NOMO-1 (cell line): Measurements from ENCODE around the gene ENDOD1.
A peak's percentile ranks its signal among the peaks of the same experiment; 100 is the strongest.
"Not testable (repeated sequence)": the region's sequence is repeated elsewhere in the genome, so short reads cannot be mapped to it uniquely, and the experiment has no call there.

ENCODE experiments used
- DNase-seq, 2 experiments: peaks; one replicate each; lab custom pipeline; 2025; ENCODE audit not compliant: unreplicated experiment in 2 of 2; lab: John Stamatoyannopoulos, UW

The ENDOD1 gene, protein sequence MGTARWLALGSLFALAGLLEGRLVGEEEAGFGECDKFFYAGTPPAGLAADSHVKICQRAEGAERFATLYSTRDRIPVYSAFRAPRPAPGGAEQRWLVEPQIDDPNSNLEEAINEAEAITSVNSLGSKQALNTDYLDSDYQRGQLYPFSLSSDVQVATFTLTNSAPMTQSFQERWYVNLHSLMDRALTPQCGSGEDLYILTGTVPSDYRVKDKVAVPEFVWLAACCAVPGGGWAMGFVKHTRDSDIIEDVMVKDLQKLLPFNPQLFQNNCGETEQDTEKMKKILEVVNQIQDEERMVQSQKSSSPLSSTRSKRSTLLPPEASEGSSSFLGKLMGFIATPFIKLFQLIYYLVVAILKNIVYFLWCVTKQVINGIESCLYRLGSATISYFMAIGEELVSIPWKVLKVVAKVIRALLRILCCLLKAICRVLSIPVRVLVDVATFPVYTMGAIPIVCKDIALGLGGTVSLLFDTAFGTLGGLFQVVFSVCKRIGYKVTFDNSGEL

GRCh38 chr11:95089620-95090542 is at the start of gene ENDOD1:
Gene ENDOD1, plus strand, starts transcription at chr11:95089846. Its CDS starts 82 bp downstream, at chr11:95089928.
- DNase-seq = peak; percentile 83 to 85

GRCh38 chr11:95042239-95042638 is 47.4 kb upstream of the ENDOD1 start:
- no peak for DNase-seq

DNA sequence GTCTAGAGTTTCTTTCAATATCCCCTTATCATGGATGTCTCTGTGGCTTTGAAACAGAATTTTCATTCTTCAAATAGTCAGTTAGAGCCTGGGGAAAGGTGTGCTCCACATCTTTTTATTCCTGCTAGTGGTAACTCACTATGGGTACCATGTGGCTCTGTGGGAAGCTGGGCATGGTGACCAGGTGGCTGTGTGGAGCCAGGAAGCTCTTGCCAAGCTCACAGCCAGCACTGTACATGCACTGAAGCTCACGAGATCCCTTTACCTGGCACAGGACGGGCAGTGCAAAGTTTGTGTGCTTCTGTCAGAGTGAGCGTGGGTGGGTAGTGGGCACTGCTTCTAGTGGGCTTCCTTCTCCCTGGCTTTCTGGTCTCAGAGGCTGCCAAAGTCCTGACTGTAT is 46.7 kb upstream of the ENDOD1 start:
- no peak for DNase-seq

DNA sequence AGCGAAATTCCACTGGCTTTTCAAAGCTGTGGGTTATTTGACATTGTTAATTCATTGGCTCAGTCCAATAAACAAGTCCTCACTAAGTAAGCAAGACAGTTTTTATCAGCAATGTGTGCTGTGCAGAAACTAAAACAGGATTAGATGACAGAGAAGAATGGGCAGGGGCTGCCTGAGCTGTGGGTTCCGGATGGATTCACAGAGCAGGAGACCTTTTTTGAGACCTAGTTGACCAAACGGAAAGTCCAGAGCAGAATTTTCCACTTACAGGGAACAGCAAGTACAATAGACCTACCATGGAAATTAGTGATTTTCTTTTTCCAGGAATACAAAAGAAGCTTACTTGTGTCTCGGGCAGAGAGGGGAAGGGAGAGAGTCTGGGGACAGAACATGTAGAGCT is 45.6 kb upstream of the ENDOD1 start:
- no peak for DNase-seq

DNA sequence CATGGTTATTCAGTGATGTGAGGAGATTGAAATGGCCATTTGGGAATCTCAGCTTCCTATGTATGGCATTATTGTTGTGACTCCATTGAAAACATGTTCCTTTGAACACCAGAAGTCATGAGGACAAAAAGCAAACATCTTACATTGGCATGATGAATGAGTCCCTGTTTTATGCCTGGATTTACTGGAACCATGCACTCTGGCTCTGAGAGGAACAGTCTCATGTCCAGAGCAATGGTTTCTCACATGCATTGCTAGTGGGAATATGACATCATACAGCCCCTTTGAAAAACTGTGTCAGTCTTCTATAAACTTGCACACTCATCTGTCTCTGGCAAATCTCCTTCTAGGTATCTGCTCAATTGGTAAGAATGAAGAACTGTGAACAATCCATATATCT is 43.8 kb upstream of the ENDOD1 start:
- no peak for DNase-seq

DNA sequence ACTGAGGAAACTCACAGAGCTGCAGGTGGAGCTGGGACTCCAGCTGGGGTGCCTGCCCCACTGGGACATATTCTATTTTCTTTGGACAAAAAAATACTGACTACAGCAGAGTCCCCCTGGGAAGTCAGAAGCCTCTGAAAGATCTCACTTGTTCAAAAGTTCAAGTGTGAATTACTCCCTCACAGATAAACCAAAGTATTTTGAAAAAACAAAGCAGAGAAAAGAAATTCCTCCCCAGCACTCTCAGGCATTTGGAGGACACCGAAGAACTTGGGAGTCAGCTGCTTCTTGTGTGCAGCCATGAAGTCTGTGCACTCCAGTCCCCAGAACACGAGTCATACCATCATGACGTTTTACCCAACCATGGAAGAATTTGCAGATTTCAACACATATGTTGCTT is 40.5 kb upstream of the ENDOD1 start, which contains the start of gene KDM4F:
Gene KDM4F, plus strand, starts transcription at position 301 of the 400 bp plus-strand sequence.
- not testable (repeated sequence) for DNase-seq

- no peak for DNase-seq
These were observed 38.9 kb upstream of the ENDOD1 start for GRCh38 chr11:95050595-95051202.

GRCh38 chr11:95054356-95054755 is 35.3 kb upstream of the ENDOD1 start:
- DNase-seq = no peak

GRCh38 chr11:95055283-95055897 is 34.3 kb upstream of the ENDOD1 start:
- DNase-seq = no peak

GRCh38 chr11:95057959-95058358 is 31.7 kb upstream of the ENDOD1 start:
- no peak for DNase-seq

DNA sequence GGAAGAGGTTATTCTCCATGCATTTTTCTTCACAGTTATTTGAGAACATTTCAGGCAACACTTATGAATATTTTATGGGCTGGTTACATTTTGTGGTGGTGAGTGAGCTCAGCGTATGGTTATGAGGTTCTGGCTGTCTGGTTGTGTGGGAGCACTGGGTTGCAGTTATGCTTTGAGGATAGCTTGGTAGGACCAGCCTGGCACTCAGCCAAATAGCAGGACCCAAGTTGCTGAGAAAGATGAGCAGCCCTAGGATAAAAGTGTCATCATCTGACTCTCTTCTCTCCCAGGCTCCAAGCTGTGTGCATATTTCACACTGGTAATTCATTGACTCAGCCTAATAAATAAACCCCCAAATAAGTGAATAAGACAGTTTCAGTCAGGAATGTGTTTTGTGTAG is 31.0 kb upstream of the ENDOD1 start:
- DNase-seq = no peak

GRCh38 chr11:95059046-95059445 is 30.6 kb upstream of the ENDOD1 start:
- DNase-seq = no peak

DNA sequence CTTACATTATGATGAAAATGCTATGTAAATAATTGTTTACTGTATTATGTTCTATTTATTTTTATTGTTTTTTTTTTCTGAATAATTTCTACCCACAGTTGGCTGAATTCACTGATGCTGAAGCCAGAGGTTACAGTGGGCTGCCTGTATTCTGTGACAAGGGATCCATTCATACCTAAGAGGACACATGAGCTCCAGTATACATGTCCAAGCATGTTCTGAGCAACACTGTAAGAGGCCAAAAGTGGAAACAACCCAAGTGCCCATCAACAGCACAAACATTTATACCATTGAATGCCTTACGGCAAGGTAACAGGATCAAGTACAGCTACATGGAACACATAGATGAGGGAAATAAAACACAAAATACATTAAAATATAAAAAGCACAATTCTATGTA is 24.3 kb upstream of the ENDOD1 start:
- no peak for DNase-seq

- DNase-seq = no peak
These were observed 23.0 kb upstream of the ENDOD1 start, which contains the start of gene SRSF8 for GRCh38 chr11:95066716-95067038. Gene SRSF8, plus strand, starts transcription at chr11:95066919. Its CDS starts 308 bp downstream, at chr11:95067227.

DNA sequence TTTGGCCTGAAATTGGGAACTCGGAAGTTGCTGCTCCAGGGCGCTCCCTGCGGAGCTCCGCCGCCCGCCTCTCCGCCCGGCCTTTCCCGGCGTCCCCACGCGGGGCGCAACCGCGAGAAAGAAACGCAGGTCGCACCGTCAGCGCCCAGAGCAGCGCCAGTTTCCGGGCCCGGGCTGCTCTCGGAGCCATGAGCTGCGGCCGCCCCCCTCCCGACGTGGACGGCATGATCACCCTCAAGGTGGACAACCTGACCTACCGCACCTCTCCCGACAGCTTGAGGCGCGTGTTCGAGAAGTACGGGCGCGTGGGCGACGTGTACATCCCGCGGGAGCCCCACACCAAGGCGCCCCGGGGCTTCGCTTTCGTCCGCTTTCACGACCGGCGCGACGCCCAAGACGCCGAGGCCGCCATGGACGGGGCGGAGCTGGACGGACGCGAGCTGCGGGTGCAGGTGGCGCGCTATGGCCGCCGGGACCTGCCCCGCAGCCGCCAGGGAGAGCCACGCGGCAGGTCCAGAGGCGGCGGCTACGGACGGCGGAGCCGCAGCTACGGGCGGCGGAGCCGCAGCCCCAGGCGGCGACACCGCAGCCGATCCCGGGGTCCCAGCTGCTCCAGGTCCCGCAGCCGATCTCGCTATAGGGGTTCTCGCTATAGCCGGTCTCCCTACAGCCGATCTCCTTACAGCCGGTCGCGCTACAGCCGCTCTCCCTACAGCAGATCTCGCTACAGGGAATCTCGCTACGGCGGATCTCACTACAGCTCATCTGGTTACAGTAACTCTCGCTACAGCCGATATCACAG is 22.4 kb upstream of the ENDOD1 start:
- DNase-seq = peak; percentile 71 to 74

DNA sequence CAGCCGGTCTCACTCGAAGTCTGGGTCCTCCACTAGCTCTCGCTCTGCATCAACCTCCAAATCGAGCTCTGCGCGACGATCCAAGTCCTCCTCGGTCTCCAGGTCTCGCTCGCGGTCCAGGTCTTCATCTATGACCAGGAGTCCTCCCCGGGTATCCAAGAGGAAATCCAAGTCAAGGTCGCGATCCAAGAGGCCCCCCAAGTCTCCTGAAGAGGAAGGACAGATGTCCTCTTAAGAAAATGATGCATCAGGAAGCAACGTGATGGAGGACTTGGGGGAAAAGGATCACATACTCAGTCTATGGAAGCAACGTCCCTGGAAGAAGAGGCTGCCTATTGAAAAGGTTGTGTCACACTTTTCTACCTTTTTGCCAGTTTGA is 21.8 kb upstream of the ENDOD1 start:
- DNase-seq = peak in 1 of 2 experiments; percentile 43

DNA sequence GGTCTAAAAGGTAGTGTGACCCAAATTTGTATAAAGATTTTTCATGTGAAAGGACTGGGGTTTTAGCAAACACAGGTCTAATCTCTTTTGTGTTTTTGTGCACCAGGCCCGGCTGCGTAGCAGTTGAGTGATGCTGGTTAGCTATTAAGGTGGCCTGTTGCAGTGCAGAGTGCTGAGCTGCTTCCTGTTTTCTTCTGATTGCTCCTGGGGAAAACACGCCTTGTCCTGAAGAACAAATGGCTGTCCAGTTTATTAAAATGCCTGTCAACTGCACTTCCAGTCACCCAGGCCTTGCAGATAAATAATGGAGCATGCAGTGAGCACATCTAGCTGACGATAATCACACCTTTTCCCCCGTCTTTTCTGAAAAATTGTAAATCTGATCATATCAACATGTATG is 21.1 kb upstream of the ENDOD1 start:
- peak; percentile 87 to 97 for DNase-seq

- DNase-seq = peak in 1 of 2 experiments; percentile 7
These were observed 19.2 kb upstream of the ENDOD1 start for GRCh38 chr11:95070471-95070870.

DNA sequence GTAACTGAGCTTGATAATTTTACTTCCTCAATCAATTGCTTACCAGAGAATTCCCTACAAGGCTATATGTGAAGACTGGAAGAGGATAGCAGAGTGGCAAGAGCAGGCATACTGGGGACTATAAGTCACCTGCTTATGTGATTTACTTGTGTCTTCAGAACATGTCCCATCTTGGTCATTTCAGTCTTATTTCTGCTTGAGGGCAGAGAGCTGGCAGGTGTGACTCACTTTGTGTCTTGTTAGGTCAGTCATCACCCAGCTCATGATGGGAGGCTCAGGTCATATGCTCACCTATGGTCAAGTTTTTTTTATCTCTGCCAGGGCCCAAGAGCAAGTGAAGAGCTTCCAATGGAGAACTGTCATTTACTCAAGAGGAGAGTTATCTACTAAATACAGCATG is 16.7 kb upstream of the ENDOD1 start:
- no peak for DNase-seq
